SK-N-DZ (cell line): ENCODE measurements around the gene MGAT5.
"Not testable (repeated sequence)": the region's sequence is repeated elsewhere in the genome, so short reads cannot be mapped to it uniquely, and the experiment has no call there.

ENCODE experiments used
- DNase-seq: peaks from one replicate; pipeline ENCODE4 v3.0.0-alpha.2; 2015; ENCODE audit warnings: low spot score

Gene MGAT5

DNA sequence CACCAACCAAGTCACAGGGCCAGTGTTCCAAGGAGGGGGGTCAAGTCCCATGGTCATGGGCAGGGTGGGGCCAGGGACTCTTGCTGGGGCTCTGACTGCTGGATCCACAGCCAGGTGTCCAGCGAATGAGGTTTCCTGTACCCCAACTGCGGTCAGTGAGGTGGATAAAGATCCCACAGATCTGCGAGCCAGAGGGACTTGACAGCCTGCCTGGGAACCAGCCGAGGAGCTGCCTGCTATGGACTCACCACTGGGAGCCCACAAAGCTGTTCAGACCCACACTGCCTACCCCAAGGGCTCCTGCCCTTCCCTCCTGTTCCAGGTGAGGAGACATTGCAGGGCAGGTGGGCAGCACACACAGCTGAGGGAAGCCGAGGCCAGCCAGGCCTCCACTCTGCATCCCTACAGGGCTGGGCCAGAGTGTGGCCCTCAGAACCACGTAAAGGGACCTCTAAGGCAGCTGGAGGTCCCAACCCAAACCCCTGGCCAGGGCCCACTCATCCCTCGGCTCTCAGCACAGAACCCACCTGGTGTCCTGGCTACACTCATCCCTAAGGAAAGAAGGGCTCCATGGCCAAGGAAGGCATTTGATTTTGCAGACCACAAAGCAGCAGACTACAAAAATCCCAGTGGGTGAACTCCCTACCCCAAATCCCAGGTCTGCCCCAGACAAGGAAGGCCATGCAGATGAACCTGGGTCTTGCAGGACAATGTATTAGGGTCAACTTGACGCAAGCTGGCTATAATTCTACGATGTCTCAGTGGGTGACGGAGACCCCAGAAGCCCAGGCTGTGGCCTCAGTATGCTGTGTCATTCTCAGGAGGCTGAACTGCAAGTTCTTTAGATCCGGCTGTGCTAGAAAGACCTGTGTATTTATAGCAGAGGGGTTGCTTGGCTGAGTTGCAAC lies 209.2 kb downstream of the MGAT5 start:
- no peak for DNase-seq

DNA sequence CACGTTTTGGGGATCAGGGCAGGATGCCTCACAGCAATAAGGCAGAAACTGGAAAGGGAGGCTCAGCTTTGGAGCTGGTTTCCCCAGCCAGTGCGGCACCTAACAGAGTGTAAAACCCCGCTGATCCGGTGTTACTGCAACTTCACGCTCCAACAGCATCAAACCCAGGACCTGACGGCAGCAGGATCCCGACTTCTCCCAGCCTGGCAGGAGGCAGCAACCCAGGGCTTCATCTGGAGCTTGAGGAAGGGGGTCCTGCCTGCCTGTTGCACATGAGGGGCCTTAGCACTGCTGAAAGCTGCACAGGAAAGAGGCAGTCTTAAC lies 209.8 kb downstream of the MGAT5 start:
- no peak for DNase-seq

DNA sequence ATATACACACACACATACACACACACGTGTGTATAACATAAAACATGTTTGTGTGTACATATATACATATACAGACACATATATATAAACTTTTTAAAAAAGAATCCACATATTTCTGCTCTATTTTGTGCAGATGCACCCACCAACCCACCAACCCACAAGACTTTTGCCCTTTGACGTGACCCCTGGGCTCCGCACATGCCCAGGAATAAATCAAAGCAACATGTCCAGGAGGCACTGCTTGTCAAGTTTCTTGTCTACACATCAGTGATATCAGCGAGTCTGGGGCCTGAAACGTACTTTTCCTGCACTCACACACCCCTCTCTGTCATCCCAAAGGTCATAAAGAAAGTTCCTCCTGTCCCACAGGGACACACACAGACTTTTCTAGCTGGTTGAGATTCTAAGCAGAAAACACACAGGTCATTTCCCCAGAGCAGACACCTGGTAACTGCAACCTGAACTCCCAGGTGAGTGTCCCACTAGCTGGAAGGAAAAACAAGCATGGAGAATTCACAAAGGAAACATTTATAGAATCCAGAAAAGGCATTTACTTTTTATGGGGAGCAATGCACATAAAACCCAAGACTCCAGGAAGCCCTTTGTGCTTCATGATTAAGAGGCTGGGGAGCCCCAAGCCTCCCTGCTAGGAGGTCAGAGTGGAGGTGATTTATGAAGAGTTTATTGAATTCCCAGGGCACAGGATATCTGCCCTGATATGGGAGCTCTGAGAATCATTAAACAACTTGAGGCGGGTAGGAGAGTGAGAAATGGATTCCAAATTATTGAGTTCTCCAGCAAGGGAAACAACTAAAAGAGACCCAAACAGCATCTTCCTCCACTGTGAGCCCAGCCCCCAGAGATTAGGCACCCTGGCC lies 211.6 kb downstream of the MGAT5 start:
- no peak for DNase-seq

DNA sequence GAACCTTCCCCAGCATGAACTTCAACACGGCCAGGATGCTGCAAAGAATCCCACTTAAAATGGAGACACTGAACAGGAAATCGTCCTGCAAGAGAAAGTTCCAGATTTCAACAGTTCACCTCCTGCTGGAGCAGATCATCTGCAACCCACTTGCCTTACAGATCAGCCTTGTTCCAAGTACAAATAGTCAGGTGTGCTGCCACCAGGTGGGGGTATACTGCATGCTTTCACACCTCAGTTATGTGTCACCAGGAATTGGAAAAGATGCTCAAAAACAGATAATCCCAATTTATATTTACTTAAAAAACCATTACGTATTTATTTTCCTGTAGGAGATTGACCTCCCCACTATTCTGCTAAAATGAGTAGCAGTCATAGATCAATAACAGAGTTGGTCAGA lies 212.3 kb downstream of the MGAT5 start:
- DNase-seq = peak; percentile 68

DNA sequence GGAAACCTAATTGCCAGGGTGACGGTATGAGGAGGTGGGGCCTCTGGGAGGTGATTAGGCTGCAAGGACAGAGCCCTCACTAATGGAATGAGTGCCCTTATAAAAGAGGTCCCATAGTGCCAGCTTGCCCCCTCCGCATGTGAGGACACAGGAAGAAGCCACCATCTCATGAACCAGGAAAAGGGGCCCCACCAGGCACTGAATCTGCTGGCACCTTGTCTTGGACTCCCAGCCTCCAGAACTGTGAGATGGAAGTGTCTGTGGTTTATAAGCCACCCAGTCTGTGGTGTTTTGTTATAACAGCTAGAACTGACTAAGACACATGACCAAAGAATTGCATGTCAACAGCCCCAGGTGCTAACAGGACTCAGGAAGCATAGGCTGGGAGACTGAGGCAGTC lies 214.3 kb downstream of the MGAT5 start:
- no peak for DNase-seq

DNA sequence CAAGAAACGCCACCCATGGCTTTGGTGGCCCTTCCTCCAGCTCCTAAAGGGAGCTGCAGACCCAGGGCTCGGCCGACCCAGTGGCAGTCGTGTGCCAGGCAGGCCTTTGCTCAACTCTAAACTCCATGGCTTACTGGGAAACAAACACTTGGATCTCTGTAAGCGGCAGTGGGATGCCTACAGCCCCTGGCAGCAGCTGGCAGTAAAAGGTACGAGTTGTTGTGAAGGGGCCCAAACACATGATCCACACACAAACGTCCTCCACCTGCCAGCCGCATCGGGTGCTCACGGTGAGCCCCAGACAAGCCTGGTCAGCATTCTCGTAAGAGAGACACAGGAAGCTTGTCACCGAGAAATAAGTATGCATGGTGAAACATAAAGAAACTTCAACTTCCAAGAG lies 214.9 kb downstream of the MGAT5 start:
- DNase-seq = no peak

DNA sequence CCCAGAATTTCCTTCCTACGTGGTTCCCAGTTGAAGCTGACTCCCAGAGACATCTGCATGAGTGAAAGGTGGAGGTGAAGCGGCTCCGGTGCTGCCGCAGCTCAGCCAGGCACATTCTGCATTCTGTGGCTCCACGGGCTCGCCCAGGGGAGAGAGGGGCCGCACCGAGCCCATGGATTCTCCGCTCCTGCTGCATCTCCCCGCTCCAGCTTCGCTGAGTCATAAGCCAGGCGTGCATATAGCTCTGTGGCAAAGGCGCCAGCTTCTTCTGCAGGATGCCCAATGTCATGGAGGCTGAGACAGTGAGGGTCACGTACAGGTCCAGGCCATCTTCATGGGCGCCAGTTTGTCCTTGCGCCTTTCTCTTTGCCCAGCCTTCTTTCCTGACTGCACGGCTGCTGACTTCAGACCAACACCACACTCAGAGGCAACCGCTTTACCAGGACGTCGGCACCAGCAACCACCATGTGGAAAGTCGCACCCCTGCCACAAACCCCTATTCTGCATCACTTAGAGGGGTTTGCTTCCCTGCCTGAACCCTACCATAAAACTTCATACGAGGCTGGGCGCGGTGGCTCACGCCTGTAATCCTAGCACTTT lies 215.7 kb downstream of the MGAT5 start:
- no peak for DNase-seq

DNA sequence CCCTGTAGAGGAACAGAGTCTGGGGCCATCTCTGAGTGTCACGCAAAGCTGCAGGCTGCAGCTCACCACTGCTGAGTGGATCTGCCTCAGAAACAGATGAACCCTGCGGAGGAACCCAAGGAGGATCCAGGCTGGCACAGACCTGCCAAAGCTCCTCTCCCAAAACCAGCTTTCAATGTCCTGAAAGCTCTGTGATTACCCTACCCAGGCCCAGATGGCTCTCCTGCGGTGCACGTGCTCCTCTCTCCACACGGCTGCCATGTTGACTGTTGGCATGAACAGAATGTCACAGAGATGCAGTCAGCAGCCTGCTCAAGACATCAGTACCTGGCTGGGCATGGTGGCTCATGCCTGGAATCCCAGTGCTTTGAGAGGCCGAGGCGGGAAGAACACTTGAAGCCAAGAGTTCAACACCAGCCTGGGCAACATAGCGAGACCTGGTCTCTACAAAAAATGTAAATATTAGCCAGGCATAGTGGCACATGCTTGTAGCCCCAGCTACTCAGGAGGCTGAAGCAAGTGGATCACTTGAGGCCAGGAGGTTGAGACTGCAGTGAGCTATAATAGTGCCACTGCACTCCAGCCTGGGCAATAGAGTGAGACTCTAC lies 216.8 kb downstream of the MGAT5 start:
- DNase-seq = no peak

DNA sequence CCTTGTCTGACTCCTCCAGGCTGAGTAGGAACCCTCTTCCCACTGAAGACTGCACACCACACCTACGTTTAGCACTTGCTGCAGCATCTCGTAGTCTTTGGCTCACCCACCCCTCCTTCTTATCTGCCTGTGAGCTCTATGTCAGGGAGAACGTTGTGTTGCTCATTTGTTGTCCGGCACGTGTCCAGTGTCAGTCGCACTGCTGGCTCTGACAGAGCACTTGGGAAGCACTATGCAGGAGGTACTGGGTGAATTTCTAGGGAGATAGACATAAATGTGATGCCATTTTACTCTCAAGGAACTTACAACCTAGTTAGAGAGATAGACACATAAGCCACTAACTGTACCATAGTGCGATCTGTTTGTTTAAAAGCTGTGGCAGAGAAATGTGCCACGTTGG lies 223.1 kb downstream of the MGAT5 start:
- DNase-seq = not testable (repeated sequence)

DNA sequence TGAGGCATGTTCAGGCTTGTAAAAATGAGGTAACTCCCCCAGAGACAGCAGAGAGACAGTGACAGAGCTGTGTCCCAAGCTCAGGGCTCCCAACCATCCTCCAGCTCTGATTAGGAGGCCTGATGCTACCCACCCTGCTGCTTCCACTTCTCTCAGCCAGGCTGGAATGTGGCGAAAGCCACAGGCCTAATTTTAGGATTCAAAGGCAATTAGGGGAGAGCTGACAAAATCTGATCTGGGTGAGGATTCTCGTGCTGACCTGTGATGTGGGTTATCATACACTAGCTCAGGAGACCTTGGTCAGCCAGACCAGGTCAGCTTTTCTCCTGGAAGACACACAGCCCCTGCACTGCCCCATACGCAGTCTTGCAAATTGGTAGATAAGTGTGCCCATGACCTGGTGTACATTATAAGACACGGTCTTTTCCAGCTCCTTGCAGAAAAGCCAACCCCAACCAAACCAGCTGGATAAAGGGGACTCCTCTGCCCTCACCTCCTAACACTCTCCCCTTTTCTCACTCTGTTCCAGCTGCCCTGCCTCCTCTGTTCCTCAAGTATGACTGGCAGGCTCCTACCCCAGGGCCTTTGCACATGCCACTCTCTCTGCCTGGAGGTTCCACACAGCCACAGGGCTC lies 225.9 kb downstream of the MGAT5 start:
- DNase-seq = no peak

DNA sequence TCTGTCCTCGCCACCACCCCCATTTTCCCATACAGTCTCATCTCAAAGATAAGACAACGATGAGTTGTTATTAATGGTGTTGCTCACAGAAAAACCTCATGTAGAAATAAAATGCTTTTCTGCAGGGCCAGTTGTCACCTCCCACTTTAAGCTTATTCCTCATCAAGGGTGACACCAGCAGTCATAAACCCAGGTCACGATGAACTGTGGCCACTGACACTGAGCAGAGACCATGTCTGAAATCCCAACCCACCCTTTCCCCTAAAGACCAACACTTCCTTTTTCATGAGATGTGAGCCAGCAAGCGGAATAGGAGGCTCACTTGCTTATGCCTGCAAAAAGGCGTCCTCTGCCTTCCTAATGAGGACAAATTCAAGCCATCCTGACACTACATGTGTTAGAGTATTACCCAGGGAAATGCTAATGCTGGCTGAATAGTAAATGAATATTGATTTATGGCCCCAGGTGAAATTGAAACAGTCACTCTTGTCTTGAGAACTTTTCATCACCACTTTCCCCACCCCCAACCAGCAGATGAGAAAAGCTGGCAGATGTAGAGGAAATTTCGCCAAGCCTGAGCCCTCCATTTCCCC lies 228.4 kb downstream of the MGAT5 start:
- DNase-seq = no peak

DNA sequence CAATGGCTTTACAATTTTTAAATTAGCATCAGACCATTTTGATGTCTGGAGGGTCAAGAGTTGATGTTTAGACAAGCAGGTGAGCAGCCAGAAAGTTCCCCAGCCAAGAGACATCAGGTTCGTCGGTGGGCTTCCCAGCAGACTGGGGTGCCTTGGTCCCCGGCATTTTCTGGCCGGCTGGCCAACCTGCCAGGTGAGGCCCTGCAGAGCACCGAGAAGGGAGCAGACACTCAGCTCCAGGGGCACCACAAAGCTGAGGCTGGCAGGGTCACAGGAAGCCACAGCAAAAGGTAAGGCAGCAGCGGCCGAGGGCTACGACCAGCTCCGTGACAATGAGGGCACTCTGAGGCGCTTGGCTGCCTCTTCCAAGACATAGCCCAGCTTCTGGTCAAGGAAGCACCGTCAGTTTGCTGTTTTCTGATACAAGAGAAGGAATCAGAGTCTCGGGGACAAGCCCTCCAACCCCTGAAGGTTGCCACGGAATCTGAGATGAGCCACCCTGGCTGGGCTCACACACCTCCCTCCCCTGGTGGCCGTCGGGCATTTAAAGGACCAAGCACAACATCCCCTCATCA lies 229.0 kb downstream of the MGAT5 start:
- DNase-seq = no peak

DNA sequence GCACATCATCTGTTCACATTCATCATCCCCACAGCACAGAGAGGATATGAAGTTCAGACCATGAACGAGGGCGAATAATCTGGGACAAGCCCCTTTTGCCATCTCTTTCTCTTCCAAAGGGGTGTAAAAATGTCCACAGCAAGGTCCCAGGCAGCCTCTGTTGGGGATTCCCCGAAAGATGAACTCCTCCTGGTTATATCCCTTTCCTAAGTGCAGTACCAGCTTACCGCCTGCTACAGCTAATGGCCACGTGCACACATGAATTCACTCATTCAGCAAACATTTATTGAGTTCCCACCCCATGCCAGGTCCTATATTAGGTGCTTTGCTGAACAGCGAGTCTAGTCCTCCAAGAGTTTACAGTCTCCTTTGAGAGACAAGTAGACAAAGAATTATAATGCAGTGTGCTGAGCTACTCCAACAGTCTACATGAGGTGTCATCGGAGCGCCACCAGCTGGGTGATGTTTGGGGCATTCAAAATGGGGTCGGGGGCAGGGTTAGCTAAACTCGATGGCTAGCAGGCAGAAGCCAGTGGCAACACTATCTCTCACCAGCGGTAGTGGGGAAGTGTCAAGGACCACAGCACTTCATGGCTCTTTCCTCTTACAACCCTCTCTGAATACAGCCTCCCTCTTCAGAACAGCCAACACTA lies 236.0 kb downstream of the MGAT5 start:
- DNase-seq = no peak

DNA sequence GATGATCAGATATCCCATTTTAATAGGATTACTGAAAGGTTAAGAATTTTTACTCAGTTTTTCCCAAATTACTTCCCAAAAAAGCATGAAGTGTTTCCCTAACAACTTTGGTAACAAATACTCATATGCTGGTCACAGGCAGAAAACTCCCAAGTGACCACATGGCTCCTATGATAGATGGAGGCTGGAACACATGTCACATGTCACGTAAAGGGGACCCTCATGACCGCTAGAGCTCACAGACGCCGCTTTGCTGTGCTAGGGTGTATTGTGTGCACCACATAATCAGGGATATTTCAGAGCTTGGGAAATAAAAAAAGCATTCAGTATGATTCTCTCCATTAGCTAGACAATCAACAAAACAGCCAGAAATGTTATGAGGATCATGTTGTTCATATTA lies 236.7 kb downstream of the MGAT5 start:
- no peak for DNase-seq

DNA sequence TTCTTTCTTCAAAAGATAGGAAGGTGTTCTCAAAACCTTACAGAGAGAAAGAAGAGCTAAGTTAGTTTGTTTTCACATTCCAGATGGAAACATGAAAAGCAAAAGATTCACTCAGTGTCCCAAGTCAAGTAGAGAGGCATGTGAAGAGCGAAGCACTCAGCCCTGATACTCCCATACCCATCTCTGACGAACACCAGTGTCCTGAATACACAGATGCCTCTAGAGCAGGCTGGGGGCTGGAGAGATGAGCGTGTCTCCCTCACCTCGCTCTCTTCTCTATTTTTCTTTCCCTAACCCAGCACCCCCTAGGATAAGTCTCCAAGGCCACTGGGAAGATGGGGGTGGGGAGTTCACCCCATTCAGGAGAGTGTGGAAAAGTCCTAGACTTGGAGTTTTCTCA lies 237.2 kb downstream of the MGAT5 start:
- DNase-seq = no peak

DNA sequence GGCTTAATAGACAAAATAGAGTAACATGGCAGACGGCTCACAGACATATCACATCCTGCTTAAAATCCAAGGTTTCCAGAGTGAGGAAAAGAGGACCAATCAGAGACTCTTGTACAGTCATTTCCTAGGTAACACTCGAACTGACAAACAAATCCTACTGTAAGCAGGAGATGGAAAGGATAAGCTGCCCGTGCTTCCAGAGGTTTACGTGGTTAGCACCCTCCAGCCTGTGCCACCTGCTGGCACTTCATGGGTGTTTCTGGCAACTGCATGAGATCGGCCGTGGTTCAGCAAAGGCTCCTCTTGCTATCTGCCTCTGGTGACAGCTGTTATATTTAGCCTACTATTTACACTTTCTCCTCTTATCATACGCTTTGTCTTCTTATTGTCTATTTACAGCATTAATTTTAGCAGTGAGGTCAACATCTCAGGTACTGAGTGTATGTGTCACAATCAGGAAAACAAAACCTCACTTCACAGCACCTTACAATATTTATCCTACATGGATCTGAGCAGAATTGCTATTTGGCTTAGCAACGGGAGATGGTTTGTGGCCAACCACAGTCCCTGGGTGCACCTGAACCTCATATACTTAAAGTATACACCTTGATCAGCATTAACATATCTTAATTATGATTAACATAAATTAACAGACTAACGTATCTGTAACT lies 238.0 kb downstream of the MGAT5 start:
- no peak for DNase-seq

DNA sequence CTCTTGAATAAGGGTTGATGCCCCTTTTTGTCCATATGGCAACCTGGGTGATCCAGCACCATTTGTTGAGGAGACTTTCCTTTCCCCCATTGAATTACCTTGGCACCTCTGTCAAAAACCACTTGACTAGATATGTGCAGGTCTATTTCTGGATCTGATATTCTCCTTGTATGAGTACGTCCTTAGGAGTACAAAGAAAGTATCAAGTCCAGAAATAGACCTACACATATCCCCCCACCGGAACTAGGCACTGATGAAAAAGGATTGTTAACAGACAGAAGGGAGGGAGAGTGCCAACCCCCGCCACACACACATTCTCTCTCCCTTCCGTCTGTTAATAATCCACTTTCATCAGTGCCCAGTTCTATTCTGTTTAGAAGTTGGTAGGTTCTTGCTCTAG lies 239.9 kb downstream of the MGAT5 start:
- no peak for DNase-seq

DNA sequence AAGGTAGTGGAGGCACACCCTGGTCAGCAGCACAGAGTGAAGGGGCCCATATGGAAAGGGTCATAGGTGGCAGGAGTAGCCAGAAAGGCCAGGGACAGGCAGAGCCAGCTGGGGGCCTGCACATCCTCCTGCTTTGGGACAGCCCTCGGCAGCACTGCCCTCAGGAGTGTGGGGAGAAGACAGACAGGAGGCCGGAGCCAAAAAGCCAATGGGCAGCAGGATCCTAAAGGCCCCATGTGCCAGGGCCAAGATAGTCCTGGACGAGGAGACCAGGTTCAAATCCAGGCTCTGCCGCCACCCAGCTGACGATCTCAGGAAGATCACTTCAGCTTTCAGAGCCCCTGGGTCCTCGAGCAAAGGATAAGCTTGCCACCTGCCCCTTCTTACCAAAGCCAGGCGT lies 244.8 kb downstream of the MGAT5 start:
- no peak for DNase-seq

DNA sequence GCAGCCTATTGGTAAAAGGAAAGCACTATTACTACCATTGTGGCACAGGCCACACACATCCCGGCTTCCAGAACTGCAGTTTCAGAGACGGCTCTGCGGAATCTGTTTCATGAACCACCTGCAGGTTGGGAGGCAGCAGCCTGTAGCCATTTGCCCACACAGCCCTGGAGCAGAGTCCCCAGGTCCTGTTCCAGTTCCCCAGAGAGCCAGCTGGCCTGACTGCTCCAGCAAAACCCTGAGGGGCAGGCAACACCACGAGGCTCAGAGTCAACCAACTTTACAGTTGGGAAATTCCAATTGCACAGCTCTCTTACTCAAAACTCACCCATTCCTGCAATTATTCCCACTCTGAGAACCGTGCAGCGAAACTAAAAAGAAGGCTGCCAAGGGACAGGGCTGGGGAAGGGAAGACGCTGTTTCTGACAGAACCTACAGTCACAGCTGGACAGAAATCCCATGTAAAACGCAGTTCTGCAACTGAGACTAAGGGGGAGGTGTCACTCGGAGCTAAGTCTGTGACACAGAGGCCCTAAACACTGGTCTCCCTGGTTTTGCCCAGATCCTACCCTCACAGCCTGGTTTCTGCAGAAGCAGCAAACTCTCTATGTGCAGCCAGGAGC lies 245.5 kb downstream of the MGAT5 start:
- DNase-seq = peak; percentile 54
